Endodermal cell (in vitro differentiated cells): ENCODE data around the gene CLMN. TPM values are rescaled to one million over a fixed set of nuclear protein-coding genes. Genes with fewer than 3 reads are reported as not detected.

ENCODE experiments used
- DNase-seq: peaks from one replicate; pipeline ENCODE4 v3.0.0-alpha.2; 2017
- H3K27ac ChIP-seq: 2 replicates; pipeline ENCODE4 v1.5.1; 2013; ENCODE audit warnings: mild to moderate bottlenecking, low read depth, low read length, moderate library complexity
- H3K27me3 ChIP-seq: 2 replicates; pipeline ENCODE4 v1.6.1; 2013; ENCODE audit warnings: mild to moderate bottlenecking, low read length, moderate library complexity; ENCODE audit not compliant: insufficient read depth, control insufficient read depth, poor library complexity, severe bottlenecking
- H3K36me3 ChIP-seq: 2 replicates; pipeline ENCODE4 v1.7.0; 2013; ENCODE audit warnings: mild to moderate bottlenecking, low read length, moderate library complexity; ENCODE audit not compliant: control insufficient read depth, insufficient read depth
- H3K4me1 ChIP-seq: one replicate; pipeline ENCODE4 v1.7.0; 2013; ENCODE audit warnings: low read length; ENCODE audit not compliant: control insufficient read depth, insufficient read depth
- H3K4me3 ChIP-seq: 2 replicates; pipeline ENCODE4 v1.5.1; 2013; ENCODE audit warnings: mild to moderate bottlenecking, low read length, moderate library complexity
- H3K9ac ChIP-seq: 2 replicates; pipeline ENCODE4 v1.6.1; 2013; ENCODE audit warnings: mild to moderate bottlenecking, low read length, moderate library complexity; ENCODE audit not compliant: poor library complexity, severe bottlenecking; ENCODE audit errors: extremely low read depth
- H3K9me3 ChIP-seq: 2 replicates; pipeline ENCODE4 v1.6.1; 2013; ENCODE audit warnings: mild to moderate bottlenecking, low read length, moderate library complexity; ENCODE audit not compliant: control insufficient read depth
- H3K27ac Mint-ChIP-seq: 2 replicates; pipeline ENCODE4 v1.8.0; 2020; ENCODE audit warnings: mixed read lengths
- H3K27me3 Mint-ChIP-seq: 2 replicates; pipeline ENCODE4 v1.8.0; 2021; ENCODE audit warnings: mild to moderate bottlenecking, mixed read lengths; ENCODE audit not compliant: insufficient read depth
- H3K36me3 Mint-ChIP-seq: 2 replicates; pipeline ENCODE4 v1.8.0; 2020; ENCODE audit warnings: low read depth, mixed read lengths
- H3K4me1 Mint-ChIP-seq: 2 replicates; pipeline ENCODE4 v1.8.0; 2020; ENCODE audit warnings: mixed read lengths
- H3K4me3 Mint-ChIP-seq: 2 replicates; pipeline ENCODE4 v1.8.0; 2020; ENCODE audit warnings: mild to moderate bottlenecking, moderate library complexity, mixed read lengths
- H3K9me3 Mint-ChIP-seq: 2 replicates; pipeline ENCODE4 v1.8.0; 2020; ENCODE audit warnings: mild to moderate bottlenecking, mixed read lengths
- CTCF ChIP-seq: fragments of 200-600 bp; sonication (generic); conservative IDR thresholded peaks from 2 replicates; pipeline ENCODE4 v1.5.0; 2021; ENCODE audit warnings: antibody characterized with exemption, mild to moderate bottlenecking
- WGBS, 2 experiments: methylation state at CpG; one replicate each; pipeline versions ENCODE4 v1.1.5 to v1.1.7; 2013; ENCODE audit warnings: missing lambda C conversion rate in 2 of 2, mixed read lengths in 1 of 2; ENCODE audit not compliant: insufficient coverage in 1 of 2, insufficient read length in 1 of 2; 5-methylcytosine and 5-hydroxymethylcytosine counted together
- total RNA-seq, 2 donors: library from RNA; stranded (reverse); fragmentation: NEBNext Ultra II Directional in 1 of 2; extraction: Animal tissue kit (Norgen Biotek cat#: 25700) in 1 of 2; gene quantifications; 2 replicates in 1 of 2; 3 replicates in 1 of 2; pipeline ENCODE4 v1.2.1, GENCODE V29; 2021

The CLMN gene
- total RNA-seq, 2 donors from 2014 or later = 9.5 to 11.7 TPM

- Histone ChIP-seq H3K9me3 (no peaks in the 10 kb centered on the region), H3K36me3 (no peaks in the 10 kb centered on the region), H3K4me1 (no peaks in the 10 kb centered on the region), H3K27me3 (no peaks in the 10 kb centered on the region), H3K4me3 (no peak overlapping the region), H3K27ac (no peak overlapping the region), H3K9ac (no peak overlapping the region)
- no peak overlapping the region for H3K27ac Mint-ChIP-seq
- no peak overlapping the region for H3K4me3 Mint-ChIP-seq
- no peak for TF ChIP-seq CTCF
- H3K36me3 Mint-ChIP-seq = no peaks in the 10 kb centered on the region
- 94 to 100% methylated on average over 7 to 9 of the region's 9 CpGs for WGBS, 2 experiments
- no peak for DNase-seq
- no peaks in the 10 kb centered on the region for H3K9me3 Mint-ChIP-seq
- H3K4me1 Mint-ChIP-seq = peaks cover 10% of the 10 kb centered on the region
- H3K27me3 Mint-ChIP-seq = no peaks in the 10 kb centered on the region
Observed at GRCh38 chr14:95233702-95234241, 85.9 kb downstream of the CLMN start.

- Mint-ChIP-seq H3K27ac (no peak overlapping the region), H3K4me1 (peaks cover 9% of the 10 kb centered on the region), H3K4me3 (no peak overlapping the region), H3K9me3 (no peaks in the 10 kb centered on the region), H3K27me3 (no peaks in the 10 kb centered on the region), H3K36me3 (no peaks in the 10 kb centered on the region)
- TF ChIP-seq CTCF = no peak
- H3K27me3 ChIP-seq = no peaks in the 10 kb centered on the region
- H3K4me3 ChIP-seq = no peak overlapping the region
- no peaks in the 10 kb centered on the region for H3K4me1 ChIP-seq
- no peaks in the 10 kb centered on the region for H3K36me3 ChIP-seq
- WGBS, 2 experiments = 97% methylated on average over 3 of the region's 3 CpGs; no CpG with 5 or more reads in 1 of the 2 experiments
- no peak overlapping the region for H3K27ac ChIP-seq
- DNase-seq = no peak
- no peak overlapping the region for H3K9ac ChIP-seq
- H3K9me3 ChIP-seq = no peaks in the 10 kb centered on the region
Observed at GRCh38 chr14:95232894-95233584, 86.7 kb downstream of the CLMN start.

- no peak overlapping the region for H3K27ac ChIP-seq
- H3K4me1 Mint-ChIP-seq = peaks cover 3% of the 10 kb centered on the region
- H3K9me3 ChIP-seq = no peaks in the 10 kb centered on the region
- 85 to 88% methylated on average over 5 to 12 of the region's 12 CpGs for WGBS, 2 experiments
- no peak overlapping the region for H3K9ac ChIP-seq
- no peak overlapping the region for H3K27ac Mint-ChIP-seq
- no peaks in the 10 kb centered on the region for H3K4me1 ChIP-seq
- no peaks in the 10 kb centered on the region for H3K27me3 ChIP-seq
- H3K27me3 Mint-ChIP-seq = no peaks in the 10 kb centered on the region
- no peak for DNase-seq
- H3K36me3 Mint-ChIP-seq = no peaks in the 10 kb centered on the region
- no peak overlapping the region for H3K4me3 Mint-ChIP-seq
- no peak for TF ChIP-seq CTCF
- H3K36me3 ChIP-seq = no peaks in the 10 kb centered on the region
- no peak overlapping the region for H3K4me3 ChIP-seq
- H3K9me3 Mint-ChIP-seq = no peaks in the 10 kb centered on the region
Observed at GRCh38 chr14:95231966-95232633, 87.6 kb downstream of the CLMN start.
